GM21390 (cell line): ENCODE results near the gene ACR.

Source experiments
- ATAC-seq: cut with Tn5 transposase; IDR thresholded peaks from one replicate; pipeline ENCODE4 v1.9.1; 2021; ENCODE audit not compliant: unreplicated experiment

The ACR gene

DNA sequence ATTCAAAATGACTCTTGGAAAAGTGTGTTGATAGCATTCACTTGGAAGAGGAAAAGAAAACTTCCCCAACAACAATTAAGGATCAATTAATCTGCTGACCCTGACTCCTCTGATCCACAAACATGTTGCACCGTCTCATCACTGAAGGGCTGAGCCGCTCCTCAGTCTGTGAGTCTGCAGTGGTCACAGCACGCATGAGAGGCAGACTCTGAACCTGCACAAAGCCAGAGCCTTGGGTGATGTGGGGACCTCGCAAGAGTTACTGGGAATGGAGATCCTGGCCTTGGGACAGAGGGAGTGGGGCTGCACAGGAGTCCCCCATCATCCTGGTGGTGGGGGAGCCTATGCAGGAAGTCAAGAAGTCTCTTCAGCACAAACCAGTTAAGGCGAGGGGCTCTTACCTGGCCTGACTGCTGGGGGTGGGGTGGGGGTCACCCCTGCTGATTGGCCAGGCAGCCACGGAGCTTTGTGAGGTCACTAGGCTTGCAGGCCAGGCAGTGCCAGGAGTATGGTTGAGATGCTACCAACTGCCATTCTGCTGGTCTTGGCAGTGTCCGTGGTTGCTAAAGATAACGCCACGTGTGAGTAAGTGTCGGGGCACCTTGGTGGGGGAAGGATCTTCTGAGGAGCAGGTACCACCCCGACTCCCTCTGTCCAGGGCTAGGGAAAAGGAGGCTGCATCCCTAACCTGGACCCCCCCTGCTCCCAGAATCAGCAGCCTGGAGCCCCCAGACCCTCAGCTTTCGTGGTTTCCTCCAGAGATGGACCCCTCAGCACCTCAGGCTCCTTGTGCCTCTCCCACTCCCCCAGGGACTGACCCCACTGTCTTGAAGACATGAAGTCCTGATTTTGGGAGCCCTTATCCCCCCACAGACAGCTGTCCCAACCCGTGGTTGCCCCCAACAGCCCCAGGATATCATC is at the start of gene ACR:
Gene ACR, plus strand, starts transcription at position 477 of the 921 bp plus-strand sequence. Its CDS starts 32 bp downstream, at position 509.
- ATAC-seq = no peak

- no peak for ATAC-seq
Observed at GRCh38 chr22:50688448-50688847, 49.6 kb upstream of the ACR start.

- no peak for ATAC-seq
Observed at GRCh38 chr22:50691521-50691920, 46.5 kb upstream of the ACR start.

GRCh38 chr22:50693462-50693861 is 44.5 kb upstream of the ACR start:
- no peak for ATAC-seq

GRCh38 chr22:50694099-50694605 is 43.9 kb upstream of the ACR start:
- ATAC-seq = no peak

DNA sequence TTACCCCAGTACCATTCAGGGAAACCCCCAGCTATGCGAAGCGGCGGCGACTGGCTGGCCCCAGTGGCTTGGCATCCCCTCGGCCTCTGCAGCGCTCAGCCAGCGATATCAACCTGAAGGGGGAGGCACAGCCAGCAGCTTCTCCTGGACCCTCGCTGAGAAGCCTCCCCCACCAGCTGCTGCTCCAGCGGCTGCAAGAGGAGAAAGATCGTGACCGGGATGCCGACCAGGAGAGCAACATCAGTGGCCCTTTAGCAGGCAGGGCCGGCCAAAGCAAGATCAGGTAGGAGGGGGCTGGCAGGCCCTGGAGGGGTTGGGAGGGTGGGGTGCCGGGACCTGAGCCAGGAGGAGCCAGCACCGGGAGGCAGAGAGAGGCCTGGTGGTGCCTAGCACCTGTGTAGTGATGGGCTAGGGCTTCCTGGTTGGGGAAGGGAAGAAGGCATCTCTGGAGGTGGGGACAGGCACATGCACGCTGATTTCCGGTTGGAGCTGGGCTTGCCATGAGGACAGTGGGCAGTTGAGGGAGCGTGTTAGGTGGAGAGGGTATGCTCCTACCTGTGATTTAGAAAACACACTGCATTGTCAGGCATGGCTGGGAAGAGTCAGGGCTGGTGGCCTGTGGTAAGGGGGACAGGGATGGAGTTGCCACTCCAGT is 43.1 kb upstream of the ACR start:
- ATAC-seq = no peak

GRCh38 chr22:50695421-50696250 is 42.4 kb upstream of the ACR start:
- no peak for ATAC-seq

GRCh38 chr22:50696251-50696798 is 41.7 kb upstream of the ACR start:
- no peak for ATAC-seq

DNA sequence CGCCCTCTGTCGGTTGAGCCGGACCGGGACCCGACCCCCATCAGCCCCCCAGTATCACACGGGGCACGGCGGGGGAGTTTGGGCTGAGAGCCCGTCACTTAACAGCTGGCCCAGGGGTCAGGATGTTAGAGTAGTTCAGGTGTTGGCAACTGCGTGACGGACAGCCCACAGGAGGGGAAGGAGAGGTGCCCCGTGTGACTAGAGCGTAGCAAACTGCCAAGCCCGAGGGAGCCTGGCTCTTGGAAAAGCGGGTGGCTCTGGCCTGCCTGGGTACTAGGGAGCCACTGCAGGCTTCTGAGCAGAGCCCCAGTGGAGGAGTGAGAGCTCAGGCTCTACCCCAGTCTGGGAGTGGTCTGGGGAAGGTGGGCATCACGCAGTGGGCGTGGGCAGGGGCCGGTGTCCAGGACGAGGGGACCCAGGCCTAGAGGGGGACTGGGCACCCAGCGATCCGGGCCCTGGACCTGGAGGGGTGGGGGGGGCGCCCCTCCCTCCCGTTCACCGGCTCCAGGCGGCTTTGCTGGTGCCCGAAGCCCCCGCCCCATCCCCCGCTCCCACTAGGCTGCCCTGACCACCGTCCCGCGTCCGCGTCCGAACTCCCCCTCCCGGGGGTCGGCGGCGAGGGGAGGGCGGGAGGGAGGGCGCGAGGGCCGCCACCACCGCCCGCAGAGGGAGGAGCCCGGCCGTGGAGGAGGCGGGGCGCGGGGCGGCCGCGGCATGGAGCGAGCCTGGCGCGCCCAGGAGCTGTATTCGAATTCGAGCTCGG is 41.0 kb upstream of the ACR start:
- ATAC-seq = no peak

- no peak for ATAC-seq
Observed at GRCh38 chr22:50697667-50698506, 40.1 kb upstream of the ACR start.

- ATAC-seq = no peak
Observed at GRCh38 chr22:50698546-50698945, 39.5 kb upstream of the ACR start.

- no peak for ATAC-seq
Observed at GRCh38 chr22:50699001-50699755, 38.8 kb upstream of the ACR start.

- no peak for ATAC-seq
Observed at GRCh38 chr22:50699756-50700386, 38.1 kb upstream of the ACR start.

DNA sequence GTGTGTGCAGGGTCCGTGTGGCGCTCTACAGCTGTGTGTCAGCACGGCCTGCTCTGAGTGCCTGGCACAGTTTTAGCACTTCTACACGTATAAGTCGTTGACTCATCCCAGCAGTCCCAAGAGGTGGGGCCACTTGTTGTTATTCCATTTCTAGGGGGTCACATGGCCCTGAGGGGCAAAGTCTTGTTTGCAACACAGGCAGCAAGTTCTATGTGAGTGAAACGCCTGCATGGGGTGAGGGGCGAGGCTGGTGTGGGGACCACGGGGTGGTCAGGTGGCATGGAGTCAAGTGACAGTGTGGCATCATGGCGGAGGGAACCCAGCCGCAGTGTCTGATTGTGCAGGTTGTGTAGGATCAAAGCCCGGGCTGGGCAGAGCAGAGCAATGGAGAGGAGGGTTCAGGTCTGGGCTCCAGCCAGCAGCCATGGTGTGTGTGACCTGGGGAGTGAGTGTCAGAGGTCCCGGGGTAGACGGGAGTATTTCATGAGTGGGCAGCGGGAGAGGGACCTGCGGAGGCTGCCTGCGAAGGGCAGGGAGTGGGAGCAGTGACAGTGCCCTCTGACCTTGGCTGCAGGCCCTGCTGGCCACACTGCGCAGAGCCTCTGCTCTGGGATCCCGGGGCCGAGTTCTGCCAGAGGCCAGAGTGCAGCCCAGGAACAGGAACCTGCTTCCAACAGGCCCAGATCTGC is 37.5 kb upstream of the ACR start:
- ATAC-seq = no peak

- ATAC-seq = no peak
Observed at GRCh38 chr22:50701076-50701419, 37.0 kb upstream of the ACR start.

GRCh38 chr22:50701428-50702154 is 36.4 kb upstream of the ACR start:
- no peak for ATAC-seq

GRCh38 chr22:50702261-50702671 is 35.7 kb upstream of the ACR start:
- ATAC-seq = no peak
